Measurements from ENCODE around the gene CENPM. TPM values are rescaled to one million over a fixed set of nuclear protein-coding genes. Genes with fewer than 3 reads are reported as not detected.

The CENPM gene
- 47.1 and 56.0 TPM in 2 replicates for total RNA-seq (2014; rRNA removed)
- polyA plus RNA-seq (2012), result 48.3 TPM

- DNase-seq (ENCODE audit: low read depth), result peak; percentile 94
Measured at GRCh38 chr22:41946629-41947423, at the start of gene CENPM. CENPM (minus strand) TSS chr22:41947152; CDS start chr22:41947076, 76 bp downstream.

- DNase-seq (ENCODE audit: low read depth), result no peak
Measured at GRCh38 chr22:41995211-41995610, 48.3 kb upstream of the CENPM start.

- no peak for DNase-seq (ENCODE audit: low read depth)
Measured at GRCh38 chr22:41992496-41992895, 45.5 kb upstream of the CENPM start.

GRCh38 chr22:41991111-41991510, 44.2 kb upstream of the CENPM start:
- DNase-seq (ENCODE audit: low read depth), result no peak

GRCh38 chr22:41989246-41989645, 42.3 kb upstream of the CENPM start:
- no peak for DNase-seq (ENCODE audit: low read depth)

GRCh38 chr22:41987276-41987675, 40.3 kb upstream of the CENPM start:
- DNase-seq (ENCODE audit: low read depth), result no peak

- peak; percentile 11 for DNase-seq (ENCODE audit: low read depth)
Measured at GRCh38 chr22:41983513-41984405, 36.8 kb upstream of the CENPM start.

GRCh38 chr22:41982865-41983264, 35.9 kb upstream of the CENPM start:
- no peak for DNase-seq (ENCODE audit: low read depth)

- DNase-seq (ENCODE audit: low read depth), result no peak
Measured at GRCh38 chr22:41979423-41980250, 32.7 kb upstream of the CENPM start.

- no peak for DNase-seq (ENCODE audit: low read depth)
Measured at GRCh38 chr22:41978732-41979131, 31.8 kb upstream of the CENPM start.

- no peak for DNase-seq (ENCODE audit: low read depth)
Measured at GRCh38 chr22:41976961-41977566, 30.1 kb upstream of the CENPM start.

- no peak for DNase-seq (ENCODE audit: low read depth)
Measured at GRCh38 chr22:41976070-41976901, 29.3 kb upstream of the CENPM start.

- DNase-seq (ENCODE audit: low read depth), result no peak
Measured at GRCh38 chr22:41975299-41976069, 28.5 kb upstream of the CENPM start.

GRCh38 chr22:41974691-41975290, 27.8 kb upstream of the CENPM start:
- no peak for DNase-seq (ENCODE audit: low read depth)

GRCh38 chr22:41971431-41971830, 24.5 kb upstream of the CENPM start:
- DNase-seq (ENCODE audit: low read depth), result no peak

GRCh38 chr22:41970601-41971000, 23.6 kb upstream of the CENPM start:
- no peak for DNase-seq (ENCODE audit: low read depth)

- DNase-seq (ENCODE audit: low read depth), result no peak
Measured at GRCh38 chr22:41969110-41969646, 22.2 kb upstream of the CENPM start, which contains the start of gene SEPTIN3. SEPTIN3 (plus strand) TSS chr22:41969443; CDS start chr22:41971493, 2,050 bp downstream.

GRCh38 chr22:41968601-41969000, 21.6 kb upstream of the CENPM start:
- no peak for DNase-seq (ENCODE audit: low read depth)

All from LHCN-M2 (cell line).